Measurements from ENCODE around the gene PLA2G4B.

The PLA2G4B gene

GRCh38 chr15:41851755-41852370 lies 13.2 kb downstream of the PLA2G4B start:
- no peak for DNase-seq

- no peak for DNase-seq
Measured at GRCh38 chr15:41852736-41853590, 14.3 kb downstream of the PLA2G4B start.

- no peak for DNase-seq
Measured at GRCh38 chr15:41853831-41854230, 15.2 kb downstream of the PLA2G4B start.

- DNase-seq, result no peak
Measured at GRCh38 chr15:41854443-41854842, 15.8 kb downstream of the PLA2G4B start.

GRCh38 chr15:41855261-41855961 lies 16.8 kb downstream of the PLA2G4B start:
- no peak for DNase-seq

GRCh38 chr15:41856262-41856661 lies 17.6 kb downstream of the PLA2G4B start:
- DNase-seq, result no peak

GRCh38 chr15:41856716-41857115 lies 18.1 kb downstream of the PLA2G4B start:
- no peak for DNase-seq

- no peak for DNase-seq
Measured at GRCh38 chr15:41857316-41857715, 18.7 kb downstream of the PLA2G4B start.

GRCh38 chr15:41858756-41859155 lies 20.1 kb downstream of the PLA2G4B start:
- no peak for DNase-seq

GRCh38 chr15:41860049-41860828 lies 21.6 kb downstream of the PLA2G4B start:
- DNase-seq, result no peak

- DNase-seq, result no peak
Measured at GRCh38 chr15:41861736-41862356, 23.2 kb downstream of the PLA2G4B start.

GRCh38 chr15:41862515-41863116 lies 24.0 kb downstream of the PLA2G4B start:
- no peak for DNase-seq

GRCh38 chr15:41865490-41866055 lies 26.9 kb downstream of the PLA2G4B start:
- no peak for DNase-seq

GRCh38 chr15:41866263-41866703 lies 27.6 kb downstream of the PLA2G4B start:
- DNase-seq, result no peak

- DNase-seq, result no peak
Measured at GRCh38 chr15:41866872-41867579, 28.4 kb downstream of the PLA2G4B start.

GRCh38 chr15:41868321-41868720 lies 29.7 kb downstream of the PLA2G4B start:
- no peak for DNase-seq

- no peak for DNase-seq
Measured at GRCh38 chr15:41869770-41870688, 31.4 kb downstream of the PLA2G4B start.

- no peak for DNase-seq
Measured at GRCh38 chr15:41870689-41871081, 32.0 kb downstream of the PLA2G4B start.

- DNase-seq, result no peak
Measured at GRCh38 chr15:41871175-41871905, 32.7 kb downstream of the PLA2G4B start.
